GM18519 (cell line): ENCODE data around the gene LMNB1.
"Not testable (repeated sequence)": the region's sequence is repeated elsewhere in the genome, so short reads cannot be mapped to it uniquely, and the experiment has no call there.

Source experiments
- ATAC-seq: cut with Tn5 transposase; IDR thresholded peaks from one replicate; pipeline ENCODE4 v1.9.1; 2021; ENCODE audit warnings: mild to moderate bottlenecking, moderate library complexity; ENCODE audit not compliant: unreplicated experiment, low FRiP score

Gene LMNB1

DNA sequence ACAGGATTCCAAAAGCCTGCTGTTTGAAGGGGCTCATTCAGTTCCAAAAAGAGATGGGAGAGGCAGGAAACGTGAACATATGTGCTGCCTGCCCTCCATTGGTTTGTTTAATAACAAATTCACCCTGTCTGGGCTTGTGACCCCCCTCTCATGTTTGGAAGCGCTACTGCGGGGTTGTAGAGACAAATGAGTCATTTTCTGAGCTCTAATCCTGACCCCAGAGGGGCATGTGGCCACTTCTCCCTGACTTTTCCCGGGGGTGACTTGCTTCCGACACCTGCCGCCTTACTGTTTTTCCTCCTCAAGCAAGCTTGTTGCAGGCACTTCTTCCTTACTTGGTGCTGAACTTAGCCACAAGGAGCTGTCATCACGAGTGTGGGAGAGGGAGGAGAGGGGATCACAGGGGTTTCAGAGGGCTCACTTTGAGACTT is 75.9 kb downstream of the LMNB1 start:
- ATAC-seq = no peak

DNA sequence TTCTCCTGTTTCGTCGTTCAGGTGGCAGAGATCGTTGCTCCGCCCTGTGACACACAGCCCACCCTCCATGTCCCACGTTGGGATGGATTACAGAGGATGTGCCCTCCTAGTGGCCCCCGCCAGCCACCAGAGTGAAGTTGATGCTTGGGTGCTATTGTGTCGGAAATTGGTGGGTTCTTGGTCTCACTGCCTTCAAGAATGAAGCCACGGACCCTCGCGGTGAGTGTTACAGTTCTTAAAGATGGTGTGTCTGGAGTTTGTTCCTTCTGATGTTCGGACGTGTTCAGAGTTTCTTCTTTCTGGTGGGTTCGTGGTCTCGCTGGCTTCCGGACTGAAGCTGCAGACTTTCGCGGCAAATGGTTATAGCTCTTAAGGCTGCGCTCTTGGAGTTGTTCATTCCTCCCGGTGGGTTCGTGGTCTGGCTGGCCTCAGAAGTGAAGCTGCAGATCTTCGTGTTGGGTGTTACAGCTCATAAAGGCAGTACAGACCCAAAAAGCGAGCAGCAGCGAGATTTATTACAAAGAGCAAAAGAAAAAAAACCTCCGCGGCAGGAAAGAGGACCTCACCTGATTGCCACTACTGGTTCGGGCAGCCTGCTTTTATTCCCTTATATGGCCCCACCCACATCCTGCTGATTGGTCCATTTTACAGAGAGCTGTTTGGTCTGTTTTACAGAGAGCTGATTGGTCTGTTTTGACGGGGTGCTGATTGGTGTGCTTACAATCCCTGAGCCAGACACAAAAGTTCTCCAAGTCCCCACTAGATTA is 76.8 kb downstream of the LMNB1 start:
- ATAC-seq = not testable (repeated sequence)

GRCh38 chr5:126854526-126855110 is 77.7 kb downstream of the LMNB1 start:
- no peak for ATAC-seq

- no peak for ATAC-seq
These were observed 78.3 kb downstream of the LMNB1 start for GRCh38 chr5:126855266-126855665.

DNA sequence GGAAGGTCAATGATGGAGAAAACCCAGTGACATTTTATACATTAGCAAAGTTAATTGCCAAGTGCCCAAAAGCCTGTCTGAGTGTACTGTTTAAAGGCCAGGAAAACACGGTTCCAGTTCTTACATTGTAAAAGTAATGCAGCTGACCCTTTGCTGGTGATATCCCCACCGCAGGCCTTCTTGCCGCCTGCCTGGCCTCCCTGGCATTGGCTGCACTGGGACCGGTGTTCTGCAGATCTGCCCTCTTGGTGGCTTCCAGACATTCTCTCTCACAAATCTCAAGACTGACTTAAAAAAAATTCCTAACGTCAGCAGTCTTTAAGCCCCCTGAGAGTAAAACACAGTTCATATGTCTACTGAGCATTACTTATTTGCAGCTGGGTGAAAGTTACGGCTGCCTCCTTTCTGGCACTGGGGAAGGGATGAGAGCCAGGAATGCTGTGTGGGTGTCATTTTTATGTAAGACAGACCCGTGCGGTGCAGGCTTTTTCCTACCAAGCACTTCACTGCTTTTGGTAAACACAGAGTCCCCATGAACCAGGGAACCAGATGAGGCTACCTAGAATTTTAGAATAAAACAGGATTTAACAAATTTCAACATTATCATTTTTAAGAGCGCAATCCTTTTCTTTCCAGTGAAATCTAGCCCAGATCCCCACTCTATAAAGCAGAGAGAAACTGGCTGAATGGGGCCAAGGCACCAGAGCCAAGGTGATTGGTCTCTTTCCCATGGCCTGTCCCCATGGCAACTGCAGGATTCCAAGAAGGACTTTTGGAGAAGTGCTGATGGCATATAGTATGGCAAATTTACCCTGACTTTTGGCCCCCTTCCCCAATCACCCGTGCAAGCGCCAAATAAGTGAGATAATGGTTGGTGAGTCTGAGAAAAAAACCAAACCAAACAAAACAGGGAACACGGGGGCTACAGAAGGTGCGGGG is 80.8 kb downstream of the LMNB1 start:
- ATAC-seq = no peak

DNA sequence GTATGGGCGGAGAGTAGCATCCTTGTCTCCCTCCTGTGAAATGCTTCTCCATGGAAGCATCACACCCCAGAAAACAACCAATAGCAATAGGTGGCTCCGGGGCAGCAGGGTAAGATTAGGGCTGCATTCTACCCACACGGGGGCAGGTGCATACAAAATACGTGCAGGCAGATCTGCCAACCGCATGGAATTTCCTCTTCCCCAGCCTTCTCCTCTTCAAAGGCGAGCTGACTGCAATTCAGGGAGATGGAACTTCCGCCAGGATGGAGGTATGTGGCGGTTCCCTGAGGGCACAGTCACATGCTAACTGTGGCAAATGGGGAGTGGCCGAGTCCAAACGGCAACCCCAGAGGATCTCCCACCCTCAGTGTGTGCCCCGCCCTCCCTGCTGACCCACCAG is 81.5 kb downstream of the LMNB1 start:
- no peak for ATAC-seq

- no peak for ATAC-seq
These were observed 86.5 kb downstream of the LMNB1 start for GRCh38 chr5:126863402-126863801.

- ATAC-seq = no peak
These were observed 87.2 kb downstream of the LMNB1 start for GRCh38 chr5:126864042-126864688.

- no peak for ATAC-seq
These were observed 88.4 kb downstream of the LMNB1 start for GRCh38 chr5:126865299-126865698.

DNA sequence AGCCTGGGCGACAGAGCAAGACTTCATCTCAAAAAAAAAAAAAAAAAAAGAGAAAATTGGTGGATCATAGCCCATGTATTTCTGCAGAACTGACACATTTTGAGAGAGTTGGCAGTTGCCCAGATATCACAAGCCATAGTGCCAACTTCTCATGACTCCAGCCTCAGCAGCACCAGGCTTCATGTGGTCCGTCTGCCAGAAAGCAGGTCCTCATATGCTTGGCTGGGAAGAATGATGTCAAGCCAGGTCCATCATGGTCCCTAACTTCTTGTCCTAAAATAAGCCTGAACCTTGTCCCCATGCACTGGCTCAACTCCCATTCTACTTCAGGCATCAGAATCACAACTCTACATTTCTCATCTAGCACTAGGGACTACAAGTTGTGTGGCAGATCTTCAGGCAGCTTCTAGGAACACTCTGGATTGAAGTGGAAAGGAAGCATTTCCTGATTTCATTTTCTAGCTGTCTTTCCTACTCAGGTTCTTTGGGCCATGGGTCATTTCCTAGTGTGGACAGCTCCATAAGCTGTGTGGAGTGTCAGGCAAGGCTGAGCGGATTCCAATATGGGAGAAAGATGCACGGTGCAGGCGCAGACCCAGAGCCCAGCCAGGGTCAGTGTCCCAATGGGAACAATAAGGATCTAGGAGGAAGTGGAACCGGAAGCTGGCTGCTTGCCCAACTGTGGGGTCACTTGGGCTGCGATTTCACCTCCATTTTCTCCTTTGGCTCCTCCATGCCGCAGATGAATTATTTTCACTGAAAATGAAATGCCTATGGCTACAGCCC is 90.1 kb downstream of the LMNB1 start:
- no peak for ATAC-seq

DNA sequence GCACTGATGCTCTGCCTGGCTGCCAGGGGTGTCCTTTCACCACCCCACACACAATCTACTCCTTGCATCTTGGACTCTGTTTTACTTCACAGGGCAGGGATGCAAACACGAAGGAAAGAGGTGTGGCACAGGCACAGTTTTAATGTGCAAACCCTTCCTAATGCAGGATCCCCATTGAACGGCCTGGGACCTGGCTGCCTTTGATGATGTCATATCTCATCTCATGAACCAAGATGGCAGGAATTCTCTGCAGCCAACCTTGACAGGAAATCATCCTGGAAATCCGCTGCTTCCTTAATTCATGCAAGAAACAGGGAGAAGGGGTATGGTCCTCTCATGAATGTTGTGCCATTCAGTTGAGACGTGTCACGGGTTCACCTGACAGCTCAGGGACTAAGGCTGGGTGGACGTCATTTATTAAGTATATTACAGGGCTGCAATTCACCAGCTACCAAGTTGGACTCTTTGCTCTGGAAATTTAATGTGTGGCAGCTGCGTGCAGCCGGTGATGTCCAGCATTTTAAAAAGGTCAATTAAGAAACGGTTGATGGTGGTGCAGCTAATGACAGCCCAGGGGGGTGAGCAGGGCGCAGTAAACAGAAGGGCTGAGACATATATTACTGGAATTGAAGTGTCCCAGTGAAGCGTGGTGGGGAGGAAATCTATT is 91.5 kb downstream of the LMNB1 start:
- ATAC-seq = no peak

GRCh38 chr5:126869005-126869451 is 92.1 kb downstream of the LMNB1 start:
- peak; percentile 68 for ATAC-seq

- ATAC-seq = no peak
These were observed 94.5 kb downstream of the LMNB1 start for GRCh38 chr5:126871441-126871840.

- ATAC-seq = no peak
These were observed 95.8 kb downstream of the LMNB1 start for GRCh38 chr5:126872561-126873354.

GRCh38 chr5:126875303-126875785 is 98.4 kb downstream of the LMNB1 start:
- ATAC-seq = no peak

DNA sequence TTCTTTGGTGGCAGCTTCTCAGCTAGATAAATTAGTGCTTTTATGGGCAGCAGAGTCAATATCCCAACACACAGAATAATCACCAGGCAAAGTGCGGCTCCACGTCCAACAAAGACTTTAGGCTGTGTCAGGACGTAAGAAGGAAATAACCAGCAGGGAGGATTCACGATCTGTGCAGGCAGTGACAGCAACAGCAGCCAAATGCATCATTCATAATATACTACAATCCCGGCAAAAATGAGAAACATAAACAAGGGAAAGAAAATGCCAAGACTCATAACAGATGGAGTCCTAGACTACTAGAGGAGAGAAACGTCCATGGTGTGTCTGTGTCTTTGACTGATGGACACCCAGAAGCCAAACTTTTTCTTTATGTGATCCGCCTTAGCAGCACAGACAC is 100.7 kb downstream of the LMNB1 start:
- ATAC-seq = no peak

GRCh38 chr5:126878085-126878484 is 101.1 kb downstream of the LMNB1 start:
- no peak for ATAC-seq

DNA sequence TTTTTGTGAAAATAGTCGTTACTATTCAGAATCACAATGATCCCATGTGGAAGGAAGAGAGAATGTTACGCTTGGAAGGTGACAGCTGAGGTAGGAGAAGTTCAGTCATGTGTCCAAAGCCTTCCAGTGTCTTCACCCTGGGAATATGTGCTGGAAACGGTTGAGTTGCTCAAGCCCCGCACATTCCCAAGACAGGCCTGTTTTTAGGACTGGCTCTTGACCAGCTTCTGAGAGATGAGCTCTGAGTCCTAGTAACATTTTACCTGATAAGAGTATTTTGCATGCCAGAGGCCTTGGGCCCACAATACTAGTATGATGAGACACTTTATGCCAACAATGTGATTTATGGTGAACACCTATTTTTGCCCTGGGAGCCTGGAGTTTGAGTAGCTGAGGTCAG is 101.7 kb downstream of the LMNB1 start:
- no peak for ATAC-seq
